H1 (cell line): ENCODE measurements around the gene SNRNP70.

Source experiments
- CTCF ChIP-seq, 3 experiments: IDR thresholded peaks; 1 replicate in 2 of 3; 2 replicates in 1 of 3; pipeline versions ENCODE4 v1.5.1 to v1.6.1; 2011; ENCODE audit warnings: low read length in 3 of 3, mild to moderate bottlenecking in 3 of 3, inconsistent platforms in 2 of 3, low read depth in 1 of 3, moderate library complexity in 1 of 3; ENCODE audit not compliant: insufficient read depth in 1 of 3; ENCODE audit errors: control extremely low read depth in 1 of 3
- EZH2 ChIP-seq: fragments of 200-600 bp; sonication (generic); IDR thresholded peaks from 2 replicates; pipeline ENCODE4 v1.7.1; 2012; ENCODE audit warnings: low read depth, mild to moderate bottlenecking, moderate library complexity, low read length, inconsistent platforms; ENCODE audit not compliant: severe bottlenecking
- FOSL1 ChIP-seq: IDR thresholded peaks from 2 replicates; pipeline ENCODE4 v1.6.1; 2011; ENCODE audit warnings: mild to moderate bottlenecking, low read depth, low read length, moderate library complexity; ENCODE audit not compliant: insufficient read depth
- GABPA ChIP-seq: IDR thresholded peaks from 2 replicates; pipeline ENCODE4 v1.6.1; 2011; ENCODE audit warnings: mild to moderate bottlenecking, low read length, moderate library complexity, borderline replicate concordance; ENCODE audit not compliant: insufficient read depth
- JUN ChIP-seq: IDR thresholded peaks from 2 replicates; pipeline ENCODE4 v1.6.1; 2011; ENCODE audit warnings: low read depth, mild to moderate bottlenecking, improper control_type of control experiment, low read length
- MAX ChIP-seq: IDR thresholded peaks from 2 replicates; pipeline ENCODE4 v1.6.1; 2012; ENCODE audit warnings: inconsistent platforms
- NRF1 ChIP-seq: IDR thresholded peaks from 2 replicates; pipeline ENCODE4 v1.6.1; 2011; ENCODE audit warnings: mild to moderate bottlenecking, low read depth, low read length, improper control_type of control experiment
- POLR2A ChIP-seq, 2 experiments: IDR thresholded peaks; 1 replicate in 1 of 2; 2 replicates in 1 of 2; pipeline ENCODE4 v1.6.1; 2011; ENCODE audit warnings: low read depth in 2 of 2, low read length in 2 of 2, mild to moderate bottlenecking in 2 of 2; ENCODE audit errors: control extremely low read depth in 1 of 2
- POLR2AphosphoS5 ChIP-seq: IDR thresholded peaks from 2 replicates; pipeline ENCODE4 v1.6.1; 2011; ENCODE audit warnings: low read depth, low read length
- RFX5 ChIP-seq: IDR thresholded peaks from 2 replicates; pipeline ENCODE4 v1.6.1; 2011; ENCODE audit warnings: low read depth, low read length, improper control_type of control experiment, borderline replicate concordance
- SAP30 ChIP-seq: fragments of 300-600 bp; sonication (generic); IDR thresholded peaks from 2 replicates; pipeline ENCODE4 v1.7.1; 2012; ENCODE audit warnings: low read length, moderate library complexity, mild to moderate bottlenecking, inconsistent platforms; ENCODE audit not compliant: insufficient read depth, insufficient replicate concordance
- USF2 ChIP-seq: IDR thresholded peaks from 2 replicates; pipeline ENCODE4 v1.6.1; 2011; ENCODE audit warnings: low read length, improper control_type of control experiment
- TF ChIP-seq, protein P1 (sequence below): IDR thresholded peaks from 2 replicates; pipeline ENCODE4 v1.6.1; 2011; ENCODE audit warnings: low read depth, mild to moderate bottlenecking, low read length; ENCODE audit not compliant: insufficient read depth

DNA sequence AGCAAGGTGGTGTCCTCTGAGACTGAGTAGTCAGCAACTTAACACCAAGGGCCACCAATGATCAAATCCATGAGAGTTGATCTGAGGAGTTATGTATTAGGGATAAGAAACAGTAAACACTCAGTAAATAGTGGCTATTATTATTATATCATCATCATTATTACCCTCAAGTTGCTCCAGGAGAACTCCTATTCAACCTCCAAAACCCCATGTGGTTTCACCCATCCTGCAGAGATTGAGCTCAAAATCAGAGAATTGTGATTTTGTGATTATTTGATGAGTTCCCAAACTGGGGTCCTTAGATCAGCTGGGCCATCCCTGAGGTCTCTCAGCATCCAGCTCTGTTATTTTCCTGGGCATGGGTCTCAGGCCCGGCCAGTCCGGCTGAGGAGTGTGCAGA is 24.3 kb upstream of the SNRNP70 start:
- TF ChIP-seq CTCF (IDR thresholded peaks at IDR 0.05; ENCODE audit: control extremely low read depth in 1 of 3, insufficient read depth in 1 of 3, low read depth in 1 of 3, low read length in 3 of 3) (no peak), POLR2A (IDR thresholded peaks at IDR 0.05; ENCODE audit: control extremely low read depth in 1 of 2, low read depth in 2 of 2, low read length in 2 of 2) (no peak), NRF1 (no peak), USF2 (no peak), RFX5 (no peak), POLR2AphosphoS5 (no peak), JUN (no peak), EZH2 (no peak), MAX (no peak), SAP30 (no peak), FOSL1 (no peak), GABPA (no peak)
- TF ChIP-seq, protein P1, sequence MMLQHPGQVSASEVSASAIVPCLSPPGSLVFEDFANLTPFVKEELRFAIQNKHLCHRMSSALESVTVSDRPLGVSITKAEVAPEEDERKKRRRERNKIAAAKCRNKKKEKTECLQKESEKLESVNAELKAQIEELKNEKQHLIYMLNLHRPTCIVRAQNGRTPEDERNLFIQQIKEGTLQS = no peak
